Hepatocyte (in vitro differentiated cells): ENCODE results near the gene BCL2L12.

Source experiments
- CTCF ChIP-seq: fragments of 200-600 bp; sonication (generic); IDR thresholded peaks from 2 replicates; pipeline ENCODE4 v1.5.1; 2016; ENCODE audit warnings: antibody characterized with exemption, mild to moderate bottlenecking; ENCODE audit not compliant: poor library complexity
- EZH2 ChIP-seq: fragments of 200-600 bp; sonication (generic); IDR thresholded peaks from 2 replicates; pipeline ENCODE4 v1.6.1; 2016; ENCODE audit warnings: antibody characterized with exemption, mild to moderate bottlenecking, borderline replicate concordance
- EZH2phosphoT487 ChIP-seq: fragments of 200-600 bp; sonication (generic); IDR thresholded peaks from one replicate; pipeline ENCODE4 v1.6.1; 2018; ENCODE audit warnings: antibody characterized with exemption, mild to moderate bottlenecking, low read depth, moderate library complexity; ENCODE audit not compliant: unreplicated experiment, severe bottlenecking

- TF ChIP-seq CTCF (no peak), EZH2phosphoT487 (no peak), EZH2 (no peak)
Observed at GRCh38 chr19:49645995-49646394, 19.7 kb upstream of the BCL2L12 start.
